ENCODE results near the gene EXOC3. TPM values are rescaled to one million over a fixed set of nuclear protein-coding genes. Genes with fewer than 3 reads are reported as not detected.

Gene EXOC3
- total RNA-seq, 1 donor from 2014 or later, result 42.4 TPM

- Histone ChIP-seq H3K36me3 (ENCODE audit: control insufficient read depth, insufficient read depth, low read length) (no peaks in the 10 kb centered on the region), H3K27me3 (ENCODE audit: control insufficient read depth, insufficient read depth, low read length) (peaks cover 7% of the 10 kb centered on the region), H3K4me3 (ENCODE audit: low read depth, low read length) (no peak overlapping the region)
- TF ChIP-seq CTCF (IDR thresholded peaks at IDR 0.05; ENCODE audit: insufficient read depth, low read length, severe bottlenecking), result no peak
- no peak for DNase-seq (ENCODE audit: low read depth)
- FAIRE-seq, result peak; percentile 68
Measured at GRCh38 chr5:514673-515072, 71.7 kb downstream of the EXOC3 start.

- FAIRE-seq, result no peak
Measured at GRCh38 chr5:515273-515836, 72.4 kb downstream of the EXOC3 start.

GRCh38 chr5:516338-516925, 73.5 kb downstream of the EXOC3 start:
- no peak for TF ChIP-seq CTCF (IDR thresholded peaks at IDR 0.05; ENCODE audit: insufficient read depth, low read length, severe bottlenecking)
- peak; percentile 13 for DNase-seq (ENCODE audit: low read depth)
- Histone ChIP-seq H3K27me3 (ENCODE audit: control insufficient read depth, insufficient read depth, low read length) (peaks cover 5% of the 10 kb centered on the region), H3K36me3 (ENCODE audit: control insufficient read depth, insufficient read depth, low read length) (no peaks in the 10 kb centered on the region), H3K4me3 (ENCODE audit: low read depth, low read length) (no peak overlapping the region)
- peak; percentile 87 for FAIRE-seq

More at GRCh38 chr5:515273-515836, 72.4 kb downstream of the EXOC3 start:
- Histone ChIP-seq H3K4me3 (ENCODE audit: low read depth, low read length) (no peak overlapping the region), H3K36me3 (ENCODE audit: control insufficient read depth, insufficient read depth, low read length) (no peaks in the 10 kb centered on the region), H3K27me3 (ENCODE audit: control insufficient read depth, insufficient read depth, low read length) (peaks cover 4% of the 10 kb centered on the region)
- no peak for TF ChIP-seq CTCF (IDR thresholded peaks at IDR 0.05; ENCODE audit: insufficient read depth, low read length, severe bottlenecking)
- no peak for DNase-seq (ENCODE audit: low read depth)

Other genes starting within 250 kb of the EXOC3 start
- 2.9 and 4.1 TPM in 2 replicates for gene CCDC127, start 225.0 kb upstream of the EXOC3 start, total RNA-seq
- gene SDHA, start 224.9 kb upstream of the EXOC3 start, total RNA-seq, result 106 and 136 TPM in 2 replicates
- gene PDCD6, start 171.5 kb upstream of the EXOC3 start, total RNA-seq, result 189 and 195 TPM in 2 replicates
- gene AHRR, start 121.5 kb upstream of the EXOC3 start, total RNA-seq, result 0.51 and 0.53 TPM in 2 replicates
- gene SLC9A3, start 81.3 kb downstream of the EXOC3 start, total RNA-seq, result 0.64 and 1.6 TPM in 2 replicates
- 4.2 and 6.8 TPM in 2 replicates for gene CEP72, start 169.2 kb downstream of the EXOC3 start, total RNA-seq

Measured in bronchial epithelial cell (primary cell).